ENCODE results near the gene SH3GLB2.
"Not testable (repeated sequence)": the region's sequence is repeated elsewhere in the genome, so short reads cannot be mapped to it uniquely, and the experiment has no call there.

SH3GLB2 gene

GRCh38 chr9:128979111-128979510 lies 49.0 kb downstream of the SH3GLB2 start:
- no peak for FAIRE-seq
- DNase-seq (ENCODE audit: insufficient read length, low spot score), result no peak
- TF ChIP-seq POLR2A (IDR thresholded peaks at IDR 0.05; ENCODE audit: low read depth, low read length), result no peak

- no peak for TF ChIP-seq POLR2A (IDR thresholded peaks at IDR 0.05; ENCODE audit: low read depth, low read length)
- peak; percentile 80 for DNase-seq (ENCODE audit: insufficient read length, low spot score)
- FAIRE-seq, result peak; percentile 93
Measured at GRCh38 chr9:128972956-128973355, 55.2 kb downstream of the SH3GLB2 start.

- TF ChIP-seq POLR2A (IDR thresholded peaks at IDR 0.05; ENCODE audit: low read depth, low read length), result no peak
- no peak for DNase-seq (ENCODE audit: insufficient read length, low spot score)
- FAIRE-seq, result no peak
Measured at GRCh38 chr9:128969491-128969890, 58.6 kb downstream of the SH3GLB2 start.

- DNase-seq (ENCODE audit: insufficient read length, low spot score); FAIRE-seq: not testable (repeated sequence)
Measured at GRCh38 chr9:128961403-128961802, 66.7 kb downstream of the SH3GLB2 start.

Measured in H54 (cell line).